ENCODE results near the gene ZNF441. TPM values are rescaled to one million over a fixed set of nuclear protein-coding genes. Genes with fewer than 3 reads are reported as not detected.
A peak's percentile ranks its signal among the peaks of the same experiment; 100 is the strongest.

The ZNF441 gene
- total and polyA plus RNA-seq, 2 of the 13 experiments (the other 11 are each of a cell fraction or from before 2014, with no cell fraction given) = 2.8 to 10.0 TPM

DNA sequence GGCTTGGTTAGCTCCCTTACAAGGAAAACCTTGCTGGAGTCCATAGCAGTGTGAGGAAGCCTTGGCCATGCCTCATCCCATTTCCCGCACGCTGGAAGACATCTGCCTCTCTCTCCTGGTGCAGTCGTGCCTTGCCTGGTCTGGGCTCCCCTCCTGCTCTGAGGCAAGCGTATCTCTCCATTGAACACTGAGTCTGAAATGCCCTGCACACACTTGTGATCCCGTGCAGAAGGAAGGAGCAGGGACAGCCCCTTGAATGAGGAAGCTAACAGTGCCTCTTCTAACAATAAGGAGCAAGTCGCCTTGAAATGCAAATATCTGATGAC, 46.9 kb downstream of the ZNF441 start (continued):
- TF ChIP-seq, protein P1, sequence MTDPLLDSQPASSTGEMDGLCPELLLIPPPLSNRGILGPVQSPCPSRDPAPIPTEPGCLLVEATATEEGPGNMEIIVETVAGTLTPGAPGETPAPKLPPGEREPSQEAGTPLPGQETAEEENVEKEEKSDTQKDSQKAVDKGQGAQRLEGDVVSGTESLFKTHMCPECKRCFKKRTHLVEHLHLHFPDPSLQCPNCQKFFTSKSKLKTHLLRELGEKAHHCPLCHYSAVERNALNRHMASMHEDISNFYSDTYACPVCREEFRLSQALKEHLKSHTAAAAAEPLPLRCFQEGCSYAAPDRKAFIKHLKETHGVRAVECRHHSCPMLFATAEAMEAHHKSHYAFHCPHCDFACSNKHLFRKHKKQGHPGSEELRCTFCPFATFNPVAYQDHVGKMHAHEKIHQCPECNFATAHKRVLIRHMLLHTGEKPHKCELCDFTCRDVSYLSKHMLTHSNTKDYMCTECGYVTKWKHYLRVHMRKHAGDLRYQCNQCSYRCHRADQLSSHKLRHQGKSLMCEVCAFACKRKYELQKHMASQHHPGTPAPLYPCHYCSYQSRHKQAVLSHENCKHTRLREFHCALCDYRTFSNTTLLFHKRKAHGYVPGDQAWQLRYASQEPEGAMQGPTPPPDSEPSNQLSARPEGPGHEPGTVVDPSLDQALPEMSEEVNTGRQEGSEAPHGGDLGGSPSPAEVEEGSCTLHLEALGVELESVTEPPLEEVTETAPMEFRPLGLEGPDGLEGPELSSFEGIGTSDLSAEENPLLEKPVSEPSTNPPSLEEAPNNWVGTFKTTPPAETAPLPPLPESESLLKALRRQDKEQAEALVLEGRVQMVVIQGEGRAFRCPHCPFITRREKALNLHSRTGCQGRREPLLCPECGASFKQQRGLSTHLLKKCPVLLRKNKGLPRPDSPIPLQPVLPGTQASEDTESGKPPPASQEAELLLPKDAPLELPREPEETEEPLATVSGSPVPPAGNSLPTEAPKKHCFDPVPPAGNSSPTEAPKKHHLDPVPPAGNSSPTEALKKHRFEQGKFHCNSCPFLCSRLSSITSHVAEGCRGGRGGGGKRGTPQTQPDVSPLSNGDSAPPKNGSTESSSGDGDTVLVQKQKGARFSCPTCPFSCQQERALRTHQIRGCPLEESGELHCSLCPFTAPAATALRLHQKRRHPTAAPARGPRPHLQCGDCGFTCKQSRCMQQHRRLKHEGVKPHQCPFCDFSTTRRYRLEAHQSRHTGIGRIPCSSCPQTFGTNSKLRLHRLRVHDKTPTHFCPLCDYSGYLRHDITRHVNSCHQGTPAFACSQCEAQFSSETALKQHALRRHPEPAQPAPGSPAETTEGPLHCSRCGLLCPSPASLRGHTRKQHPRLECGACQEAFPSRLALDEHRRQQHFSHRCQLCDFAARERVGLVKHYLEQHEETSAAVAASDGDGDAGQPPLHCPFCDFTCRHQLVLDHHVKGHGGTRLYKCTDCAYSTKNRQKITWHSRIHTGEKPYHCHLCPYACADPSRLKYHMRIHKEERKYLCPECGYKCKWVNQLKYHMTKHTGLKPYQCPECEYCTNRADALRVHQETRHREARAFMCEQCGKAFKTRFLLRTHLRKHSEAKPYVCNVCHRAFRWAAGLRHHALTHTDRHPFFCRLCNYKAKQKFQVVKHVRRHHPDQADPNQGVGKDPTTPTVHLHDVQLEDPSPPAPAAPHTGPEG (CRISPR knock-in tag; IDR thresholded peaks at IDR 0.05) = peak; percentile 1; the same call in 1 of the 2 replicates
- 0 out of 2 replicates have a peak, but pooled peaks have one; percentile 26 for TF ChIP-seq ZNF784 (CRISPR knock-in tag; IDR thresholded peaks at IDR 0.05; ENCODE audit: borderline replicate concordance)
- no peak for TF ChIP-seq HMG20A (CRISPR knock-in tag; IDR thresholded peaks at IDR 0.05; ENCODE audit: borderline replicate concordance)

DNA sequence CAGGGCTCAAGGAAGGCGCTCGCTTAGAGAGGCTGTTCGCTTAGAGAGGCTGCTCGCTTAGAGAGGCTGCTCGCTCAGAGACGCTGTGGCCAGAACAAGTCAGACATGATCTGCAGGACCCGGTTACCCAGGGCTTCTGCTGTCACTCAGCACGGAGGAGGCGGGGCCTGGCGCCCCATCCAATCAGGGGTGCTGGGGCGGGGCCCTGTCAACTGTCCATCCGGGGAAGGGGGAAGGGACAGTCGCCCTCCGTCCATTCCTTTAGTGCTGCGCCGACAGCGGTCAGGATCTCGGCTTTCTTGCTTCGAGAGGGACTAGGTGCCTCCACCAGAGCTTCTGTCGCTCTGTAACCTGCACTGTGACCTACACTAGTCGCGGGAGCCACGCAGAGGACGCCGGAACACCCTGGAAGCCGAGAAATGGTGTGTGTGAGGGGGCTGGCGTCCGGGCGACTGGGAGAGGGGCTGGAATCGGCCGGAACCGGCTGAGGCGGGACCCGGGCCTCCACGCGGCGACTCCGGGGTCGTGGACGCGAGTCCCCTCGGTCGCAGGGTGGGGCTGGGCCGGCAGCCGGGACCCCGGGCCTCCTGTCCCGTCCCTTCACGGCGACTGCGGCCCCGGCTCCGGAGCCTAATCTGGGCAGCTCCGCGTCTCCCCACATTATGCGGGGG, 47.4 kb downstream of the ZNF441 start, which contains the start of gene ZNF440:
TSS of gene ZNF440 (plus strand) at position 245 of the 671 bp plus-strand sequence. CDS start at position 420, 175 bp downstream.
- no peaks in the 10 kb centered on the region for H3K9me3 ChIP-seq (ENCODE audit: low read length)
- WGBS (ENCODE audit: low lambda C conversion rate) = 0% methylated on average over 3 of the region's 55 CpGs
- intact Hi-C loops (cut with micrococcal nuclease; ENCODE audit: unreplicated experiment) = no loop called here
- H3K36me3 ChIP-seq (replicated peaks in 1 of 2; ENCODE audit: control insufficient read depth in 1 of 2, insufficient read depth in 2 of 2, low read length in 2 of 2) = no peaks in the 10 kb centered on the region
- peak within 1 kb of the TSS; percentile 84 to 99 (median 91) for H3K4me3 ChIP-seq (replicated peaks in 1 of 3; ENCODE audit: insufficient read depth in 1 of 3, low read depth in 2 of 3, low read length in 3 of 3)
- peak; percentile 73 for FAIRE-seq
- peak within 1 kb of the TSS; percentile 99 for H3K4me2 ChIP-seq (ENCODE audit: low read depth, low read length)
- H3K27me3 ChIP-seq (ENCODE audit: control insufficient read depth in 1 of 2, insufficient read depth in 2 of 2, low read length in 2 of 2) = no peaks in the 10 kb centered on the region; a peak in 1 of 5 replicates
- H2AFZ ChIP-seq (ENCODE audit: low read length) = peak within 1 kb of the TSS; percentile 81
- CTCF ChIA-PET (ENCODE audit: low intra/inter-chr PET ratio, low total read pairs) = interaction anchor here (0.9 kb wide), 1 partner anchor 17 kb away, joined by 3 read pairs; no protein-coding TSS in a partner anchor
- H3K4me1 ChIP-seq (ENCODE audit: insufficient read depth, low read length) = peaks cover 32% of the 10 kb centered on the region
- in situ Hi-C loops (cut with HindIII; ENCODE audit: extremely low pct_ligation_motif_present, low pct_unique_long_range_greater_than_20kb) = no loop called here
- ATAC-seq = peak; percentile 99
- H3K27ac ChIP-seq (ENCODE audit: extremely low read length, insufficient read depth, low read length) = peak within 1 kb of the TSS; percentile 89
- peaks cover 6% of the 10 kb centered on the region for H3K79me2 ChIP-seq (ENCODE audit: insufficient read depth, low read length)
- POLR2A ChIA-PET = interaction anchor here (0.6 to 4.5 kb wide), 6 partner anchors 9 to 437 kb away, joined by 3 to 27 read pairs (median 3); partner anchors contain the start of genes ZNF491 and ZNF69
- peak; percentile 92 for DNase-seq (ENCODE audit: low spot score)
- peak within 1 kb of the TSS; percentile 95 for H3K9ac ChIP-seq (ENCODE audit: insufficient read depth, low read depth, low read length)
- H4K20me1 ChIP-seq (ENCODE audit: insufficient read depth, low read length) = no peaks in the 10 kb centered on the region
- TSS peak; percentile 80 for BruUV-seq (replicated peaks)
- 0 out of 2 replicates have a peak, but pooled peaks have one; percentile 39 for TF ChIP-seq ZKSCAN8 (CRISPR knock-in tag; IDR thresholded peaks at IDR 0.05; ENCODE audit: borderline replicate concordance)
- TF ChIP-seq IKZF4 (CRISPR knock-in tag; IDR thresholded peaks at IDR 0.05; ENCODE audit: borderline replicate concordance, low read depth, not compliant biosample characterization) = peak; percentile 45
- peak; percentile 79; the same call in 1 of the 2 replicates for TF ChIP-seq ZNF138 (CRISPR knock-in tag; IDR thresholded peaks at IDR 0.05; ENCODE audit: low read depth)
- no peak for TF ChIP-seq TRIM22 (IDR thresholded peaks at IDR 0.05)
- 0 out of 2 replicates have a peak, but pooled peaks have one; percentile 33 for TF ChIP-seq GZF1 (CRISPR knock-in tag; IDR thresholded peaks at IDR 0.05)
- TF ChIP-seq ZNF234 (CRISPR knock-in tag; conservative IDR thresholded peaks at IDR 0.05) = 0 out of 2 replicates have a peak, but pooled peaks have one; percentile 70
- TF ChIP-seq ZNF354B (CRISPR knock-in tag; IDR thresholded peaks at IDR 0.05) = no peak
- no peak for TF ChIP-seq EZH2 (conservative IDR thresholded peaks at IDR 0.05; ENCODE audit: low read depth, low read length)
- TF ChIP-seq ZNF564 (CRISPR knock-in tag; IDR thresholded peaks at IDR 0.05) = peak; percentile 81; the same call in 1 of the 2 replicates

All from HepG2 (cell line).